ENCODE measurements around the gene POU2F1.
"Not testable (repeated sequence)": the region's sequence is repeated elsewhere in the genome, so short reads cannot be mapped to it uniquely, and the experiment has no call there.

POU2F1 gene

DNA sequence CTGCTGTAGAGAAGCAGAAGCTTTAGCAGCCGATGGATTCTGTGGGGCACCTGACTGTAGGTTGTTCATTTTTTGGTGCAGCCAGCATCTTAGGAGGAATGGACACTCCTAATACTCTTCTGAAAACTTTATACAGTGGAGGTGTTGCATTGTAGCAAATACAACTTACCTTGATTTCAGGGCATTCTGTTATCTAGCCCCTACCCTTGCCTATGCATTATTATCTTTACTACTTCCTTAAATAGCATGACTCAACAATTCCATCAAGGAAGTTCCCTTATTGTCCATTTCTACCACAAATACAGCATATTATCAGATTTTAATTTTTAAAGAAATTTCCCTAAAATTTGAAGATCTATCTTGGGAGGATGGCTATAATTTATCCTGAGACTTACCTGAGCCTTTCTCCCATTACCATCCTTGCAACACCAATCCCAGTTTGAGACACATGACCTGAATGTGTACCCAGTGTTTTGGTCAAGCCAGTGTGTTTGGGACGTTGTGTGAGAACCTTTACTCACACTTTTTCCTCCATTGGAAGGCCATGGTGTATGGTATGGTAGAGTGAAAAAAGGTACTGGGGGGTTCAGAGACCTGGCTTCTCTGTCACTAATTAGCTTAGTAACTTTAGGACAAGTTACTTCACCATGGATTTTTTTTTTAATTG, 9.2 kb downstream of the POU2F1 start:
- DNase-seq = no peak
- no peak for ATAC-seq (replicated peaks)
- Mint-ChIP-seq H3K4me1 (ENCODE audit: low read depth in 2 of 2) (peaks cover 9 to 36% of the 10 kb centered on the region in 2 donors), H3K9me3 (no peaks in the 10 kb centered on the region), H3K27me3 (no peaks in the 10 kb centered on the region), H3K4me3 (no peak overlapping the region), H3K27ac (no peak overlapping the region), H3K36me3 (ENCODE audit: insufficient read depth) (peaks cover 4% of the 10 kb centered on the region)

GRCh38 chr1:167230437-167230836, 9.8 kb downstream of the POU2F1 start:
- peaks cover 13 to 36% of the 10 kb centered on the region in 2 donors for H3K4me1 Mint-ChIP-seq (ENCODE audit: low read depth in 2 of 2)
- DNase-seq = no peak
- H3K27ac Mint-ChIP-seq = no peak overlapping the region
- no peak overlapping the region for H3K4me3 Mint-ChIP-seq
- H3K9me3 Mint-ChIP-seq = no peaks in the 10 kb centered on the region
- no peaks in the 10 kb centered on the region for H3K27me3 Mint-ChIP-seq
- no peak for ATAC-seq (replicated peaks)
- H3K36me3 Mint-ChIP-seq (ENCODE audit: insufficient read depth) = no peaks in the 10 kb centered on the region

GRCh38 chr1:167231873-167232450, 11.3 kb downstream of the POU2F1 start:
- Mint-ChIP-seq H3K4me3 (no peak overlapping the region), H3K36me3 (ENCODE audit: insufficient read depth) (no peaks in the 10 kb centered on the region), H3K9me3 (no peaks in the 10 kb centered on the region), H3K27me3 (no peaks in the 10 kb centered on the region), H3K27ac (no peak overlapping the region), H3K4me1 (ENCODE audit: low read depth in 2 of 2) (peaks cover 20 to 46% of the 10 kb centered on the region in 2 donors)
- DNase-seq (no peak), ATAC-seq (replicated peaks) (no peak)

- Mint-ChIP-seq H3K4me1 (ENCODE audit: low read depth in 2 of 2) (peaks cover 22 to 50% of the 10 kb centered on the region in 2 donors), H3K27me3 (no peaks in the 10 kb centered on the region), H3K36me3 (ENCODE audit: insufficient read depth) (no peaks in the 10 kb centered on the region), H3K27ac (no peak overlapping the region), H3K4me3 (no peak overlapping the region), H3K9me3 (no peaks in the 10 kb centered on the region)
- DNase-seq (no peak), ATAC-seq (replicated peaks) (no peak)
These were observed 12.1 kb downstream of the POU2F1 start for GRCh38 chr1:167232801-167233200.

- Mint-ChIP-seq H3K27me3 (no peaks in the 10 kb centered on the region), H3K4me3 (no peak overlapping the region), H3K4me1 (ENCODE audit: low read depth in 2 of 2) (peaks cover 19 to 45% of the 10 kb centered on the region in 2 donors), H3K27ac (no peak overlapping the region), H3K9me3 (no peaks in the 10 kb centered on the region), H3K36me3 (ENCODE audit: insufficient read depth) (no peaks in the 10 kb centered on the region)
- ATAC-seq (replicated peaks) (no peak), DNase-seq (no peak)
These were observed 12.7 kb downstream of the POU2F1 start for GRCh38 chr1:167233373-167233772.

DNA sequence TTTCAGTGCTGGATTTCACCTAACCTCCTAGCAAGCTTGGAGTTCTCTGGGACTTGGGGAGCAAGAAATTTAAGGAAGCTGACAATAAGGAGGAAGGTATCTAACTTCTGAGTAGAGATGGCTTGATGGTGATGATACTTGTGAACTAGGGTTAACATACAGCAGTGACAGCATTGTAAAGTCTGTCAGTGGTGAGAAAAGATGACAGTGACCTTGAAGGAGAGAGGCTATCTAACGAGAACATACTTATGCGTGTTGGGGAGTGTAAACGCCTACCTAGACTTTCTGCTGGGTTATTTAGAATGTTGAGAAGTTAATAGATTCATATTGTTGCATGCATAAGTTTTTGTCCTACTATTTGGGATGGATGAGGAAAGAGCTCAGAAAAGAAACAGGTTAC, 16.3 kb downstream of the POU2F1 start:
- DNase-seq (no peak), ATAC-seq (replicated peaks) (no peak)
- H3K4me1 Mint-ChIP-seq (ENCODE audit: low read depth in 2 of 2) = peaks cover 19 to 26% of the 10 kb centered on the region in 2 donors
- H3K27me3 Mint-ChIP-seq = no peaks in the 10 kb centered on the region
- H3K36me3 Mint-ChIP-seq (ENCODE audit: insufficient read depth) = no peaks in the 10 kb centered on the region
- H3K27ac Mint-ChIP-seq = no peak overlapping the region
- no peak overlapping the region for H3K4me3 Mint-ChIP-seq
- H3K9me3 Mint-ChIP-seq = no peaks in the 10 kb centered on the region

GRCh38 chr1:167238713-167239112, 18.0 kb downstream of the POU2F1 start:
- peaks cover 19 to 26% of the 10 kb centered on the region in 2 donors for H3K4me1 Mint-ChIP-seq (ENCODE audit: low read depth in 2 of 2)
- no peaks in the 10 kb centered on the region for H3K27me3 Mint-ChIP-seq
- no peak overlapping the region for H3K27ac Mint-ChIP-seq
- no peak overlapping the region for H3K4me3 Mint-ChIP-seq
- DNase-seq = no peak
- no peaks in the 10 kb centered on the region for H3K36me3 Mint-ChIP-seq (ENCODE audit: insufficient read depth)
- no peak for ATAC-seq (replicated peaks)
- H3K9me3 Mint-ChIP-seq = no peaks in the 10 kb centered on the region

DNA sequence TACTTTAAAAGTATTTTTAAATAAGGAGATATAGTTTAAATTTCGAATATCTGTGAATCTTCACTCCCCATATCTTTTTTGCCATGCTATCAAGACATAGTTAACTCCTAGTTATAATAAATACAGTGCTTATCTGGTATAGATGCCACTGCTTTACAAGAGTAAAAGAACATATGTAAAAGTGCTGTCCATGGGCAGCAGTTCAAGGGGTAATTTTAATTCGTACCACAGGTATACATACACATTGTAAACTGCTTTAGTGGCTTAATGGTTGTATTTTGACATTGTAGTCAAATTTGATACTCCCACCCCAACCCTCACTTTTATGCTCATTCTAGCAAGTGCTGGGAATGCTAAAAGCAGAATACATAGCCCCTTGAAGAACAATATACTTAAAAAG, 18.6 kb downstream of the POU2F1 start:
- no peak overlapping the region for H3K4me3 Mint-ChIP-seq
- H3K9me3 Mint-ChIP-seq = no peaks in the 10 kb centered on the region
- DNase-seq (no peak), ATAC-seq (replicated peaks) (no peak)
- peaks cover 17 to 26% of the 10 kb centered on the region in 2 donors for H3K4me1 Mint-ChIP-seq (ENCODE audit: low read depth in 2 of 2)
- no peak overlapping the region for H3K27ac Mint-ChIP-seq
- no peaks in the 10 kb centered on the region for H3K27me3 Mint-ChIP-seq
- H3K36me3 Mint-ChIP-seq (ENCODE audit: insufficient read depth) = no peaks in the 10 kb centered on the region

- Mint-ChIP-seq H3K36me3 (ENCODE audit: insufficient read depth) (no peaks in the 10 kb centered on the region), H3K9me3 (no peaks in the 10 kb centered on the region), H3K4me3 (no peak overlapping the region), H3K4me1 (ENCODE audit: low read depth in 2 of 2) (peaks cover 10 to 24% of the 10 kb centered on the region in 2 donors), H3K27ac (no peak overlapping the region), H3K27me3 (no peaks in the 10 kb centered on the region)
- no peak for DNase-seq
- no peak for ATAC-seq (replicated peaks)
These were observed 23.6 kb downstream of the POU2F1 start for GRCh38 chr1:167244244-167244643.

DNA sequence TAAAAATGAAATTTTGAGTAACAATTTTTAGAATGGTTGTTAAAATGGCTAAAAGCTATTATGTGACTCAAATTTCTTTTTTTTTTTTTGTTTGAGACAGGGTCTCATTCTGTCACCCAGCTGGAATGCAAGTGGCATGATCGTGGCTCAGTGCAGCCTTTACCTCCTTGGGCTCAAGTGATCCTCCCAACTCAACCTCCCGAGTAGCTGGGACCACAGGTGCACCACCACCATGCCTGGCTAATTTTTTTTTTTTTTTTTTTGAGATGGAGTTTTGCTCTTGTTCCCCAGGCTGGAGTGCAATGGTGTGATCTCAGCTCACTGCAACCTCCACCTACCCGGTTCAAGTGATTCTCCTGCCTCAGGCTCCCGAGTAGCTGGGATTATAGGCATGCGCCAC, 24.5 kb downstream of the POU2F1 start:
- H3K4me1 Mint-ChIP-seq (ENCODE audit: low read depth in 2 of 2) = peaks cover 14 to 30% of the 10 kb centered on the region in 2 donors
- H3K27me3 Mint-ChIP-seq; ATAC-seq (replicated peaks); H3K4me3 Mint-ChIP-seq; H3K9me3 Mint-ChIP-seq; H3K27ac Mint-ChIP-seq; DNase-seq; H3K36me3 Mint-ChIP-seq (ENCODE audit: insufficient read depth): not testable (repeated sequence)

GRCh38 chr1:167246971-167247370, 26.3 kb downstream of the POU2F1 start:
- Mint-ChIP-seq H3K27me3 (no peaks in the 10 kb centered on the region), H3K4me1 (ENCODE audit: low read depth in 2 of 2) (peaks cover 14 to 30% of the 10 kb centered on the region in 2 donors), H3K4me3 (no peak overlapping the region), H3K9me3 (no peaks in the 10 kb centered on the region), H3K27ac (no peak overlapping the region), H3K36me3 (ENCODE audit: insufficient read depth) (no peaks in the 10 kb centered on the region)
- ATAC-seq (replicated peaks) = no peak
- no peak for DNase-seq

- ATAC-seq (replicated peaks) (no peak), DNase-seq (no peak)
- Mint-ChIP-seq H3K9me3 (no peaks in the 10 kb centered on the region), H3K4me3 (no peak overlapping the region), H3K36me3 (ENCODE audit: insufficient read depth) (no peaks in the 10 kb centered on the region), H3K27ac (no peak overlapping the region), H3K4me1 (ENCODE audit: low read depth in 2 of 2) (peaks cover 14 to 30% of the 10 kb centered on the region in 2 donors), H3K27me3 (no peaks in the 10 kb centered on the region)
These were observed 27.1 kb downstream of the POU2F1 start for GRCh38 chr1:167247754-167248153.

GRCh38 chr1:167248707-167249642, 28.3 kb downstream of the POU2F1 start:
- ATAC-seq (replicated peaks) = no peak
- Mint-ChIP-seq H3K36me3 (ENCODE audit: insufficient read depth) (no peaks in the 10 kb centered on the region), H3K27me3 (no peaks in the 10 kb centered on the region), H3K4me3 (no peak overlapping the region), H3K4me1 (ENCODE audit: low read depth in 2 of 2) (peaks cover 14 to 26% of the 10 kb centered on the region in 2 donors), H3K9me3 (no peaks in the 10 kb centered on the region), H3K27ac (no peak overlapping the region)
- no peak for DNase-seq

All from effector memory CD8-positive, alpha-beta T cell (primary cell).